HG03521 (cell line): ENCODE data around the gene NR2F1-AS1.
"Not testable (repeated sequence)": the region's sequence is repeated elsewhere in the genome, so short reads cannot be mapped to it uniquely, and the experiment has no call there.

Experiments used
- ATAC-seq: cut with Tn5 transposase; IDR thresholded peaks from one replicate; pipeline ENCODE4 v1.9.1; 2021; ENCODE audit warnings: mild to moderate bottlenecking, moderate library complexity; ENCODE audit not compliant: unreplicated experiment

Gene NR2F1-AS1

GRCh38 chr5:93557021-93557604, 23.9 kb downstream of the NR2F1-AS1 start:
- no peak for ATAC-seq

GRCh38 chr5:93549594-93549993, 31.4 kb downstream of the NR2F1-AS1 start:
- not testable (repeated sequence) for ATAC-seq

GRCh38 chr5:93545872-93546271, 35.1 kb downstream of the NR2F1-AS1 start:
- no peak for ATAC-seq

DNA sequence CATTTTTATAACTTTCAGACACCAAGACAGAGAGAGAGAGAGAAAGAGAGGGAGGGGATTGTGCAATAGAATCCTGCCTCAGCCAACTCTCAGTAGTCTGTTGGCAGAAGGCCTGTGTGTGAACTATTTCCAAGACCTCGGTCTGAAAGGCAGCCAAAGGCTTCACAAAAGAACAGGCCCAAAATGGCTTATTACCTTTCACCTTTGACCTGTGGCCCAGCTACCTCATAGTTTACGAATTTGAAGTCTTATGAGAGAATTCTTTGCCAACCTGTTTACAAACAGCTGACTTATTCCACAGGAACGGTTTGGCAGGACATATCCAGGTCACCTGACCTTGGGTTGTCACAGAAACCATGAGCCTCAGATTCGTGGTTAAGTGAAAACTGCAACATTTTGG, 48.6 kb downstream of the NR2F1-AS1 start:
- no peak for ATAC-seq

- not testable (repeated sequence) for ATAC-seq
Observed at GRCh38 chr5:93521815-93522214, 59.2 kb downstream of the NR2F1-AS1 start.

- no peak for ATAC-seq
Observed at GRCh38 chr5:93519740-93520139, 61.3 kb downstream of the NR2F1-AS1 start.

- ATAC-seq, result no peak
Observed at GRCh38 chr5:93517828-93518227, 63.2 kb downstream of the NR2F1-AS1 start.

DNA sequence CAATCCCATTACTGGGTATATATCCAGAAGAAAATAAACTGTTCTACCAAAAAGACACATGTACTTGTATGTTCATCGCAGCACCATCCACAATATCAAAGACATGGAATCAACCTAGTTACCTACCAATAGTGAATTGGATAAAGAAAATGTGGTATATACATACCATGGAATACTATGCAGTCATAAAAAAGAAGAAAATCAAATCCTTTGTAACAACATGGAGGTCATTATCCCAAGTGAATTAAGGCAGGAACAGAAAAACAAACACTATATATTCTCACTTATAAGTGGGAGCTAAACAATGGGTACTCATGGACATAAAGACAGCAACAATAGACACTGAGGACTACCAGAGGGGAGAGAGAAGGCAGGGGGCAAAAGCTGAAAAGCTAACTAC, 67.7 kb downstream of the NR2F1-AS1 start:
- no peak for ATAC-seq

GRCh38 chr5:93512799-93513198, 68.2 kb downstream of the NR2F1-AS1 start:
- no peak for ATAC-seq

- no peak for ATAC-seq
Observed at GRCh38 chr5:93511445-93511844, 69.6 kb downstream of the NR2F1-AS1 start.

DNA sequence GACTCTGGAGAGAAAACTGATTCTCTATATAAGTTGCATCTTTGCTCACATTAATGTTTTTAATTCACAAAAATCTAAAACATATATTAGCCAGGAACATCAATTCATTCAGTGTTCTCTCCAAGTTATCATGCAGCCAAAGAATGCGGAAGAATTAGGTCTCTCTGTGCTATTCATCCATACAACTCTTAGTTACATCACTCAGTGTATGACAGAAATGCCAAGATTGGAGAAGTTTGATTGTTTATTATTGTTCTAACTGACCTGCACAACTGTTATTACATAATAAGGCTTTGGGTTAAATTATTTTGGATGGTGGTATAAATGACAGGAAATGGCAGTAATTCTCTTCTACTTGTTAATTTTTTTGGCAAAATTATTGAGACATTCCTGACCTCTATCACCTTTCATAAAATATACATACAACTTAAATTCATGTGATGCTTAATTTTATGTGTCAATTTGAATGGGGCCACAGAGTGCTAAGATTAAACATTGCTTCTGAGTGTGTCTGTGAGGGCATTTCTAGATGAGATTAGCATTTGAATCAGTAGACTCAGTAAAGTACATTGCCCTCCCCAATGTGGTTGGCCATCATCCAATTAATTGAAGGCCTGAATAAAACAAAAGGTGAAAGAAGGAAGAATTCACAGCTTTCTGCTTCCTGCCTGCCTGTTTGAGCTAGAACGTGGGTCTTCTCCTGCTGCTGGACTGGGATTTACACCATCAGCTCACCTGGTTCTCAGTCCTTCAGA, 70.2 kb downstream of the NR2F1-AS1 start:
- ATAC-seq, result no peak

DNA sequence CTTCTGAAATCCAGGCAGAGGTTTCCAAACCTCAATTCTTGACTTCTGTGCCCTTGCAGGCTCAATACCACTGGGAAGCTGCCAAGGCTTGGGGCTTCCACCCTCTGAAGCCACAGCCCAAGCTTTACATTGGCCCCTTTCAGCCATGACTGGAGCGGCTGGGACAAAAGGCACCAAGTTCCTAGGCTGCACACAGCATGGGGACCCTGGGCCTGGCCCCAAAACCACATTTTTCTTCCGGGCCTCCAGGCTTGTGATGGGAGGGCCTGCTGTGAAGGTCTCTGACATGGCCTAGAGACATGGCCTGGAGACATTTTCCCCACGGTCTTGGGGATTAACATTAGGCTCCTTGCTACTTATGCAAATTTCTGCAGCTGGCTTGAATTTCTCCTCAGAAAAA, 75.5 kb downstream of the NR2F1-AS1 start:
- ATAC-seq, result not testable (repeated sequence)

DNA sequence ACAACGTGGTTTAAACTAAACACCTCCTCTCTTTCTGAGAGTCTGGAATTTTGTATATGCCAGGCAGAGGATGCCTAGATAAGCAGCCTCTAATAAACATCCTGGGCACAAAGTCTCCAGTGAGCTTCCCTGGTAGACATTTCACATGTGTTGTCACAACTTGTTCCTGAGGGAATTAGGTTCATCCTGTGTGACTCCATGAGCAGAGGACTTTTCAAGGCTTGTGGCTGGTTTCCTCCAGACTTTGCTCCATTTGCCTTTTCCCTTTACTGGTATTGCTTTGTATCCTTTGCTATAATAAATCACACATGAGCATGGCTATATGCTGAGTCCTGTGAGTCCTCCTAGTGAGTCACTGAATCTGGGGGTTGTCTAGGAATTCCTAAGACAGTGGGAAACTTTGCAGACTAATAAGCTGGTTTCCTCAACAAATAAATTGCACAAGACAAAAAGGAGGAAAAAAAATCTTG, 77.4 kb downstream of the NR2F1-AS1 start:
- no peak for ATAC-seq

GRCh38 chr5:93497096-93497495, 83.9 kb downstream of the NR2F1-AS1 start:
- no peak for ATAC-seq

DNA sequence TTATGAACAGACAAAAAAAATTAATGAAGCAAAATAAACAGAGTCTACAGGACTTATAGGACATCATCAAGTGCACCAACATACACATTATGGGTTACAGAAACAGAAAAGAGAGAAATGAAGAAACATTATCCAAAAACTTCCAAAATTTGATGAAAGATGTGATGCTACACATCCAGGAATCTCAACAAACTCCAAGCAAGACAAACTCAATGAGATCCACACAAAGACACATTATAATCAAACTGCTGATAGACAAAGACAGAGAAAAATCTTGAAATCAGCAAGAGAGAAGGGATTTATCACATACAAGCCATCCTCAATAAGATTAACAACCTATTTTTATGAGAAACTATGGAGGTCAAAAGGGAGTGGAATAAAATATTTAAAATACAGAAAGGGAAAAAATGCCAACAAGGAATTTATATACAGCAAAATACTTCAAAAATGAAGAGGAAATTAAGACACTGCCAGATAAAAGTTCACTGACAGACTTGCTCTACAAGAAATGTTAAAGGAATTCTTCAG, 101.0 kb downstream of the NR2F1-AS1 start:
- no peak for ATAC-seq

- ATAC-seq, result no peak
Observed at GRCh38 chr5:93477816-93478215, 103.2 kb downstream of the NR2F1-AS1 start.

- ATAC-seq, result no peak
Observed at GRCh38 chr5:93476251-93476742, 104.7 kb downstream of the NR2F1-AS1 start.

DNA sequence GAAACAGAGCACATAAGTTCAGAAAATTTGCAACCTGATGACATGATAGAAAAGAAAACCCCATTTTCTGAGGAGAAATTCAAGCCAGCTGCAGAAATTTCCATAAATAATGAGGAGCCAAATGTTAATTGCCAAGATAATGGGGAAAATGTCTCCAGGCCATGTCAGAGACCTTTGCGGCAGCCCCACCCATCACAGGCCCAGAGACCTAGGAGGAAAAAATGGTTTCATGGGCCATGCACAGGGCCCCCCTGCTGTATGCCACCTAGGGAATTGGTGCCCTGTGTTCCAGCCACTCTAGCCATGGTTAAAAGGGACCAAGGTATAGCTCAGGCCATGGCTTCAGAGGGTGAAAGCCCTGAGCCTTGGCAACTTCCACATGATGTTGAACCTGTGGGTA, 118.1 kb downstream of the NR2F1-AS1 start:
- no peak for ATAC-seq

DNA sequence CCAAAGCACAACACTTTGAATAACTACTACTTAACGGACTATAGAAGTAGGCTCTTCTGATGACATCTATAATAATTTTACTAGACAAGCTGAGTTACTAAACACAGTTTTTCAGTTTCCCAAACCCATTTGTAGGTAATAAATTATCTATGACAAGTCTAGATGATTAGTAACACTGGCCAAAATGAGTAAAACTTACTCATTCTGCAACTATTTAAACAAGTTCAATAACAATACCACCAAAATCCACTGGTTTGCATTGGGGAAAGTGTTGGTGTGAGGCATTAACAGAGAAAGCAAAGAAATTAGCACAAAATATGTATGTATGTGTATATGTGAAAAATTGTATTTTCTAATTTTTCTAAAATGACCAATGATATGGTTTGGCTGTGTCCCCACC, 119.3 kb downstream of the NR2F1-AS1 start:
- no peak for ATAC-seq

DNA sequence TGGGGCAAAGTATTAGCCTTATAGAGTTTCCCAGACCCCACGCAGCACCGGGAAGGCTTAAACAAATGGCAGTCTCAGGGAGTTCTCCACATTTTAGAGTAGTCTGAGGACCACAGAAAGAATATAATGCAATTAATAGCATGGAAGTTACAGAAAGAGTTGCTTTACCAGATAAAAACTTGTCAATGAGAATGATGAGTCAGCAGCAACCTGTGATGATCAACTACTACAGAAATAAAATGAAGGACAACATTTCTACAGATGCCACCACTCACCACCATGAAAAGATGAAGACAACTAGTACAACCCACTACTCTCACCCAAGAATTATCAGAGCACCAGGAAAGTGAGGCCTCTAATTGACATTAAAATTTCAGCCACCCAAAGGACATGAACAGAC, 120.7 kb downstream of the NR2F1-AS1 start:
- ATAC-seq, result no peak

DNA sequence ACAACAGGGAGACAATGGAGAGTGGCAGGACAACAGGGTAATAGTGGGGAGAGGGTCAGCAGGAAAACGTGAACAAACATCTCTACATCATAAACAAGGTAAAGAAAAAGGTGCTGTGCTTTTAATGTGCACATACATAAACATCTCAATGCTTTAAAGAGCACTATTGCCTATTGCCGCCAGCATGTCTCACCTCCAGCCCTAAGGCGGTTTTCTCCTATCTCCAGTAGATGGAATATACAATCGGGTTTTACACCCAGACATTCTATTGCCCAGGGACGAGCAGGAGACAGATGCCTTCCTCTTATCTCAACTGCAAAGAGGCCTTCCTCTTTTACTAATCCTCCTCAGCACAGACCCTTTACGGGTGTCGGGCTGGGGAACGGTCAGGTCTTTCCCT, 124.2 kb downstream of the NR2F1-AS1 start:
- ATAC-seq, result not testable (repeated sequence)

GRCh38 chr5:93454896-93455295, 126.1 kb downstream of the NR2F1-AS1 start:
- ATAC-seq, result no peak
